SK-N-SH (cell line): ENCODE data around the gene CD14. TPM values are rescaled to one million over a fixed set of nuclear protein-coding genes. Genes with fewer than 3 reads are reported as not detected.

Experiments
- CTCF ChIA-PET: fragments of 300-600, 350-600 bp; formaldehyde crosslinking; extraction: SDS; loops from one replicate; lab custom pipeline; 2021; lab: Yijun Ruan, JAX
- POLR2A ChIA-PET: fragments of 350-600 bp; sonication (Branson Sonifier 250); formaldehyde crosslinking; extraction: SDS; loops from one replicate; lab custom pipeline; 2020; ENCODE audit warnings: antibody characterized with exemption, inconsistent platforms; lab: Yijun Ruan, JAX
- DNase-seq: peaks from one replicate; pipeline ENCODE4 v3.0.0; 2012
- H2AFZ ChIP-seq: fragments of 200-600 bp; sonication (generic); 2 replicates; pipeline ENCODE4 v1.8.1; 2016; ENCODE audit warnings: antibody characterized with exemption, mild to moderate bottlenecking, low read depth
- H3F3A ChIP-seq: fragments of 200-600 bp; sonication (generic); replicated peaks from 2 replicates; pipeline ENCODE3; 2016; ENCODE audit warnings: antibody characterized with exemption, mild to moderate bottlenecking; ENCODE audit not compliant: insufficient read depth
- H3K27ac ChIP-seq, 2 experiments: fragments of 200-500 bp in 1 of 2; fragments of 200-600 bp in 1 of 2; sonication (Bioruptor generic) in 1 of 2; sonication (generic), shearing (Covaris generic) in 1 of 2; 2 replicates each; pipeline versions ENCODE4 v1.5.1 to v1.6.1; 2014 to 2016; ENCODE audit warnings: low read depth in 2 of 2, inconsistent platforms in 1 of 2, low read length in 1 of 2, mild to moderate bottlenecking in 1 of 2, mixed read lengths in 1 of 2
- H3K27me3 ChIP-seq: fragments of 200-600 bp; sonication (generic), shearing (Covaris generic); 2 replicates; pipeline ENCODE4 v1.6.1; 2016; ENCODE audit warnings: mixed run types; ENCODE audit not compliant: insufficient read depth
- H3K36me3 ChIP-seq, 2 experiments: fragments of 200-500 bp in 1 of 2; fragments of 200-600 bp in 1 of 2; sonication (Bioruptor generic) in 1 of 2; sonication (generic) in 1 of 2; replicated peaks in 1 of 2; 2 replicates each; pipeline versions ENCODE3 to v1.5.1; 2014 to 2016; ENCODE audit warnings: low read length in 1 of 2, mild to moderate bottlenecking in 1 of 2; ENCODE audit not compliant: insufficient read depth in 2 of 2, control insufficient read depth in 1 of 2
- H3K4me1 ChIP-seq, 2 experiments: fragments of 200-500 bp in 1 of 2; fragments of 200-600 bp in 1 of 2; sonication (Bioruptor generic) in 1 of 2; sonication (generic), shearing (Covaris generic) in 1 of 2; 2 replicates each; pipeline versions ENCODE4 v1.5.1 to v1.6.1; 2014 to 2016; ENCODE audit warnings: low read depth in 1 of 2, low read length in 1 of 2, mixed run types in 1 of 2; ENCODE audit not compliant: insufficient read depth in 2 of 2, control insufficient read depth in 1 of 2
- H3K4me2 ChIP-seq: fragments of 200-600 bp; sonication (generic), shearing (Covaris generic); 2 replicates; pipeline ENCODE4 v1.6.1; 2017; ENCODE audit warnings: mixed run types
- H3K4me3 ChIP-seq, 2 experiments: fragments of 200-500 bp in 1 of 2; fragments of 200-600 bp in 1 of 2; sonication (Bioruptor generic) in 1 of 2; sonication (generic), shearing (Covaris generic) in 1 of 2; 2 replicates each; pipeline versions ENCODE4 v1.5.1 to v1.8.1; 2014 to 2016; ENCODE audit warnings: low read depth in 2 of 2, inconsistent platforms in 1 of 2, low read length in 1 of 2, mild to moderate bottlenecking in 1 of 2, mixed read lengths in 1 of 2, moderate library complexity in 1 of 2
- H3K79me2 ChIP-seq: fragments of 200-600 bp; sonication (generic); 2 replicates; pipeline ENCODE4 v1.8.1; 2017; ENCODE audit warnings: mild to moderate bottlenecking; ENCODE audit not compliant: insufficient read depth
- H3K9ac ChIP-seq: fragments of 200-600 bp; sonication (generic); 2 replicates; pipeline ENCODE4 v1.6.1; 2017; ENCODE audit warnings: mixed run types
- H3K9me2 ChIP-seq: fragments of 200-600 bp; sonication (generic); 2 replicates; pipeline ENCODE4 v1.6.1; 2017; ENCODE audit warnings: mixed run types
- H3K9me3 ChIP-seq: fragments of 200-600 bp; sonication (generic); 2 replicates; pipeline ENCODE4 v1.6.1; 2017; ENCODE audit warnings: mixed run types, mild to moderate bottlenecking, moderate library complexity
- H4K20me1 ChIP-seq: fragments of 200-600 bp; sonication (generic); 2 replicates; pipeline ENCODE4 v1.6.1; 2017; ENCODE audit warnings: mild to moderate bottlenecking, mixed run types; ENCODE audit not compliant: insufficient read depth
- FOSL2 ChIP-seq: IDR thresholded peaks from 2 replicates; pipeline ENCODE4 v1.4.0; 2012; ENCODE audit warnings: low read depth, mild to moderate bottlenecking, moderate library complexity, borderline replicate concordance
- FOXJ3 ChIP-seq: sonication (generic); formaldehyde crosslinking; IDR thresholded peaks from 2 replicates; pipeline ENCODE4 v1.5.1; 2020; ENCODE audit warnings: mild to moderate bottlenecking, missing genetic modification reagents
- FOXM1 ChIP-seq: IDR thresholded peaks from 2 replicates; pipeline ENCODE4 v1.4.0; 2012; ENCODE audit warnings: low read depth, mild to moderate bottlenecking
- GABPA ChIP-seq: IDR thresholded peaks from 2 replicates; pipeline ENCODE4 v1.4.0; 2012; ENCODE audit warnings: low read depth, mild to moderate bottlenecking
- GATA2 ChIP-seq: sonication (generic); formaldehyde crosslinking; IDR thresholded peaks from 2 replicates; pipeline ENCODE4 v1.5.0; 2020; ENCODE audit warnings: mild to moderate bottlenecking, missing genetic modification reagents
- IRF3 ChIP-seq: fragments of 150-350 bp; IDR thresholded peaks from 2 replicates; pipeline ENCODE4 v1.6.1; 2016; ENCODE audit warnings: mild to moderate bottlenecking, low read depth, low read length
- JUND ChIP-seq: IDR thresholded peaks from 2 replicates; pipeline ENCODE4 v1.4.0; 2012
- NFIC ChIP-seq: IDR thresholded peaks from 2 replicates; pipeline ENCODE4 v1.4.0; 2012; ENCODE audit warnings: borderline replicate concordance
- POLR2AphosphoS5 ChIP-seq: IDR thresholded peaks from 2 replicates; pipeline ENCODE4 v1.6.1; 2012; ENCODE audit warnings: low read depth, low read length
- RAD21 ChIP-seq: IDR thresholded peaks from 2 replicates; pipeline ENCODE4 v1.6.1; 2012; ENCODE audit warnings: mild to moderate bottlenecking, low read length
- RCOR1 ChIP-seq: fragments of 150-350 bp; IDR thresholded peaks from 2 replicates; pipeline ENCODE4 v1.6.1; 2017; ENCODE audit warnings: antibody characterized with exemption, low read length
- USF2 ChIP-seq: fragments of 150-350 bp; IDR thresholded peaks from 2 replicates; pipeline ENCODE4 v1.6.1; 2017; ENCODE audit warnings: antibody characterized with exemption, low read length, low read depth, borderline replicate concordance
- ZBTB33 ChIP-seq: IDR thresholded peaks from 2 replicates; pipeline ENCODE4 v1.4.0; 2012; ENCODE audit warnings: low read depth, borderline replicate concordance
- WGBS: methylation state at CpG from one replicate; pipeline ENCODE4 v1.1.6; 2017; ENCODE audit warnings: low lambda C conversion rate; 5-methylcytosine and 5-hydroxymethylcytosine counted together
- polyA plus RNA-seq, 3 experiments: library from polyadenylated mRNA; depleted of rRNA; stranded (reverse); fragments of >200 nt; gene quantifications; 2 replicates each; pipeline ENCODE4 v1.2.3, GENCODE V29; 2012
- TF ChIP-seq, protein P1 (sequence below): fragments of 200-600 bp; sonication (generic); IDR thresholded peaks from 2 replicates; pipeline ENCODE4 v1.6.1; 2017; ENCODE audit warnings: antibody characterized with exemption, mild to moderate bottlenecking, moderate library complexity
- TF ChIP-seq, protein P2 (sequence below): IDR thresholded peaks from 2 replicates; pipeline ENCODE4; 2012

The CD14 gene
- polyA plus RNA-seq, 1 of the 3 experiments (the other 2 are of a cell fraction), result 0.12 TPM

DNA sequence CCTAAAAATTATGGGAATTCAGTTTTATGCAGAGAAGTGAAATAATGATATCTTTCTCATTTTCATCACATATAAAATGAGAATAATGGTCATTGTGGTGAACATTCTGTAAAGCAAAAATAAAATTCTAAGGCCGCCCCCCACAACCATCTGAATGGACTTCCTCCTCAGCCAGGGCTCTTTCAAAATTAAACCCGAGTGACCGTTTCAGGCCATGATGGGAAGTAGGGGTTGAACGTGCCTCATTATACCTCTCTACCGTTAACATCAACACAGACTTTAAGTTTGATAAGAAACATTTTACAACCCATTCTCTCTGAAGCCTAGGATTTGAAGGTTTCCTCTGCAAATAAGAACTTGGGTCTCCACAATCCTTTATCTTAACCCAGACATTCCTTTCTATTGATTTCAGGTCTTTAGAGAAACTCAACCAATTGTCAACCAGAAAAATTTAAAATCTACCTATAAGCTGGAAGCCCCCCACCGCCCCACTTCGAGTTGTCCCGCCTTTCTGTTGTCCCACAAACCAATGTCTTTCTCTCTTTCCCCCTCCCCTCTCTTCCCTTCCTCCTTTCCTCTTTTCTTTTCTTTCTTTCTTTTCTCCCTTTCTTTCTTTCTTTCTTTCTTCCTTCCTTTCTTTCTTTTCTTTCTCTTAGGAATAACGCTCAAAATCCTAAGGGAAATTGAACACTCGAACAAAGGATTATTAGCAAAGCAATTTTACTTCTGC, 4.6 kb upstream of the CD14 start:
- POLR2A ChIA-PET, result no interaction called here

DNA sequence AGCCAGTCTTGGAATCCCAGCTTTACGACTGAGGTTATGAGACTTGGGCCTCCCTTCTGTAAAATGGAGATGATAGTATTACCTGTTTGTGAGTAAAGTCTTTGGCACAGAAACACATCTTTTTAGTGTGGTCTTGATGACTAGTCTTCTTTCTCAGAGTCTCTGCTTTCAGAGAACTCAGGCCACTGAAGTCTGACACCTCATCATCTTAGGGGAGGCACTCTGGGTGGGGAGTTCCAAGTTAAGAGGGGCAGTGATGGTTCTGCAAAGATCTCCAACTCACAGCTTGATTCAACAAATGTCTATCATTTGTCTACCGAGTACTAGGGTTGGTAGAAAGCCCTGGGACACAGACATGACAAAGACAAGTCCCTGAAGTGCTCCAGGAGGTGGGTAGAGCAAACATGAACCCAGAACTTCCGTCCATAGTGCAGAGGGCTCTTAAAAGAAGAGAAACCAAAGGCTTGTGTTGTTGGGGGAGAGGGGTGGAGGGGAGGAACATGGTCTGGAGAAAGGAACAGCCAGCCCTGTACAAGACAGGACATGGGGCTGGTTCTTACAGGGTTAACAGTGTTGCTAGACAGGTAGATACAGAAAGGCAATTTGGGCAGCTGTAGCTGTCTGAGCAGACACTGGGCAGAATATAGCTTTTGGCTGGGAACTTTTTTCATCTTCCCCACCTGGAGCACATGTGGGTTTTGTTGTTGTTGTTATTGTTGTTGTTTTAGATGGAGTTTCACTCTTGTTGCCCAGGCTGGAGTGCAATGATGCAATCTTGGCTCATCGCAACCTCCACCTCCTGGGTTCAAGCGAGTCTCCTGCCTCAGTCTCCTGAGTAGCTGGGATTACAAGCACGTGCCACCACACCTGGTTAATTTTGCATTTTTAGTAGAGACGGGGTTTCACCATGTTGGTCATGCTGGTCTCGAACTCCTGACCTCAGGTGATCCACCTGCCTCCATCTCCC, 2.6 kb upstream of the CD14 start:
- Histone ChIP-seq H2AFZ (no peak overlapping the region), H3K4me1 (peaks cover 0 to 9% of the 10 kb centered on the region in 2 experiments; a peak in 2 of 4 replicates), H3K9me2 (no peaks in the 10 kb centered on the region), H3K36me3 (no peaks in the 10 kb centered on the region), H3K4me3 (no peak overlapping the region), H3K4me2 (no peak overlapping the region), H3K79me2 (peaks cover 9% of the 10 kb centered on the region), H3K27me3 (no peaks in the 10 kb centered on the region), H3F3A (no peaks in the 10 kb centered on the region), H3K9me3 (no peaks in the 10 kb centered on the region), H3K9ac (no peak overlapping the region), H4K20me1 (no peaks in the 10 kb centered on the region), H3K27ac (no peak overlapping the region)
- DNase-seq, result no peak
- 77% methylated on average over 6 of the region's 8 CpGs for WGBS
- ChIA-PET CTCF (interaction anchor here (0.8 to 1.7 kb wide), 5 partner anchors 12 to 270 kb away, joined by 3 to 6 read pairs (median 3); partner anchors contain the start of gene IK), POLR2A (interaction anchor here (0.5 kb wide), 1 partner anchor 23 kb away, joined by 3 read pairs; no protein-coding TSS in a partner anchor)
- TF ChIP-seq, protein P1, sequence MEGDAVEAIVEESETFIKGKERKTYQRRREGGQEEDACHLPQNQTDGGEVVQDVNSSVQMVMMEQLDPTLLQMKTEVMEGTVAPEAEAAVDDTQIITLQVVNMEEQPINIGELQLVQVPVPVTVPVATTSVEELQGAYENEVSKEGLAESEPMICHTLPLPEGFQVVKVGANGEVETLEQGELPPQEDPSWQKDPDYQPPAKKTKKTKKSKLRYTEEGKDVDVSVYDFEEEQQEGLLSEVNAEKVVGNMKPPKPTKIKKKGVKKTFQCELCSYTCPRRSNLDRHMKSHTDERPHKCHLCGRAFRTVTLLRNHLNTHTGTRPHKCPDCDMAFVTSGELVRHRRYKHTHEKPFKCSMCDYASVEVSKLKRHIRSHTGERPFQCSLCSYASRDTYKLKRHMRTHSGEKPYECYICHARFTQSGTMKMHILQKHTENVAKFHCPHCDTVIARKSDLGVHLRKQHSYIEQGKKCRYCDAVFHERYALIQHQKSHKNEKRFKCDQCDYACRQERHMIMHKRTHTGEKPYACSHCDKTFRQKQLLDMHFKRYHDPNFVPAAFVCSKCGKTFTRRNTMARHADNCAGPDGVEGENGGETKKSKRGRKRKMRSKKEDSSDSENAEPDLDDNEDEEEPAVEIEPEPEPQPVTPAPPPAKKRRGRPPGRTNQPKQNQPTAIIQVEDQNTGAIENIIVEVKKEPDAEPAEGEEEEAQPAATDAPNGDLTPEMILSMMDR, result no peak
- TF ChIP-seq GABPA, result no peak
- no peak for TF ChIP-seq FOSL2
- no peak for TF ChIP-seq FOXJ3 (CRISPR knock-in tag)
- TF ChIP-seq RAD21, result no peak
- no peak for TF ChIP-seq RCOR1
- TF ChIP-seq POLR2AphosphoS5, result no peak
- TF ChIP-seq JUND, result no peak
- TF ChIP-seq NFIC, result no peak
- no peak for TF ChIP-seq ZBTB33
- TF ChIP-seq IRF3, result no peak

More for the DNA sequence above, 4.6 kb upstream of the CD14 start:
- no peak overlapping the region for H2AFZ ChIP-seq
- H3K27ac ChIP-seq, result no peak overlapping the region
- DNase-seq, result no peak
- no peaks in the 10 kb centered on the region for H3K9me3 ChIP-seq
- peaks cover 15% of the 10 kb centered on the region for H3K79me2 ChIP-seq
- no peaks in the 10 kb centered on the region for H4K20me1 ChIP-seq
- 91% methylated on average over 10 of the region's 10 CpGs for WGBS
- TF ChIP-seq RAD21 (no peak), USF2 (no peak), NFIC (no peak), FOXM1 (no peak), POLR2AphosphoS5 (no peak), GATA2 (CRISPR knock-in tag) (no peak)
- TF ChIP-seq, protein P2, sequence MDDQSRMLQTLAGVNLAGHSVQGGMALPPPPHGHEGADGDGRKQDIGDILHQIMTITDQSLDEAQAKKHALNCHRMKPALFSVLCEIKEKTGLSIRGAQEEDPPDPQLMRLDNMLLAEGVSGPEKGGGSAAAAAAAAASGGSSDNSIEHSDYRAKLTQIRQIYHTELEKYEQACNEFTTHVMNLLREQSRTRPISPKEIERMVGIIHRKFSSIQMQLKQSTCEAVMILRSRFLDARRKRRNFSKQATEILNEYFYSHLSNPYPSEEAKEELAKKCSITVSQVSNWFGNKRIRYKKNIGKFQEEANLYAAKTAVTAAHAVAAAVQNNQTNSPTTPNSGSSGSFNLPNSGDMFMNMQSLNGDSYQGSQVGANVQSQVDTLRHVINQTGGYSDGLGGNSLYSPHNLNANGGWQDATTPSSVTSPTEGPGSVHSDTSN, result no peak
- TF ChIP-seq, all 33 proteins: peak for 0
- Histone ChIP-seq H3K36me3 (peaks cover 4 to 6% of the 10 kb centered on the region in 2 experiments), H3F3A (peaks cover 5% of the 10 kb centered on the region), H3K4me3 (no peak overlapping the region), H3K9ac (no peak overlapping the region), H3K4me2 (no peak overlapping the region), H3K4me1 (peaks cover 0 to 9% of the 10 kb centered on the region in 2 experiments; a peak in 2 of 4 replicates), H3K27me3 (no peaks in the 10 kb centered on the region), H3K9me2 (no peaks in the 10 kb centered on the region)
- CTCF ChIA-PET, result no interaction called here
